Endothelial cell of umbilical vein (primary cell): Measurements from ENCODE around the gene SLC23A1. TPM values are rescaled to one million over a fixed set of nuclear protein-coding genes. Genes with fewer than 3 reads are reported as not detected.

Experiments used
- BruUV-seq: library from RNA; stranded (reverse); fragments of 400-500 nt; replicated peaks from 2 replicates; lab custom pipeline; 2021; lab: Mats Ljungman, UMichigan
- CTCF ChIA-PET: fragments of 300-600, 350-600 bp; sonication (Branson Sonifier 250); formaldehyde crosslinking; loops from one replicate; lab custom pipeline; 2021; ENCODE audit warnings: antibody characterized with exemption, inconsistent platforms; lab: Charles Lee
- POLR2A ChIA-PET: fragments of 300-600, 350-600 bp; sonication (Branson Sonifier 250); formaldehyde crosslinking; loops from one replicate; lab custom pipeline; 2021; ENCODE audit warnings: antibody characterized with exemption, inconsistent platforms; lab: Charles Lee
- DNase-seq: peaks from one replicate; pipeline ENCODE4 v3.0.0-alpha.2; 2011; ENCODE audit warnings: low read depth, low spot score
- FAIRE-seq: peaks from 2 replicates; lab custom pipeline; 2011; peaks lifted over from hg19 to GRCh38; lab: Jason Lieb, UNC
- H2AFZ ChIP-seq: 2 replicates; pipeline ENCODE4 v1.6.0; 2012; ENCODE audit warnings: low read depth, low read length, control low read depth, inconsistent platforms
- H3K27ac ChIP-seq: 2 replicates; pipeline ENCODE4 v1.5.1; 2011; ENCODE audit warnings: low read depth, mild to moderate bottlenecking, control low read depth, low read length, moderate library complexity; ENCODE audit not compliant: insufficient read depth
- H3K27me3 ChIP-seq, 2 experiments: 2 replicates each; pipeline versions ENCODE4 v1.6.0 to v1.6.1; 2011; ENCODE audit warnings: low read length in 2 of 2, mixed read lengths in 1 of 2; ENCODE audit not compliant: control insufficient read depth in 2 of 2, insufficient read depth in 2 of 2
- H3K36me3 ChIP-seq, 2 experiments: 2 replicates in 1 of 2; 3 replicates in 1 of 2; pipeline ENCODE4 v1.5.1; 2011; ENCODE audit warnings: low read length in 2 of 2, mild to moderate bottlenecking in 1 of 2, moderate library complexity in 1 of 2; ENCODE audit not compliant: control insufficient read depth in 2 of 2, insufficient read depth in 2 of 2; ENCODE audit errors: extremely low read depth in 1 of 2
- H3K4me1 ChIP-seq: 3 replicates; pipeline ENCODE4 v1.5.1; 2011; ENCODE audit warnings: mild to moderate bottlenecking, low read length; ENCODE audit not compliant: control insufficient read depth, insufficient read depth; ENCODE audit errors: extremely low read depth
- H3K4me2 ChIP-seq: 2 replicates; pipeline ENCODE4 v1.6.1; 2011; ENCODE audit warnings: low read length, control low read depth, mixed read lengths; ENCODE audit not compliant: insufficient read depth
- H3K4me3 ChIP-seq, 3 experiments: fragments of 200-600 bp in 1 of 3; sonication (generic), shearing (Covaris generic) in 1 of 3; replicated peaks in 1 of 3; 2 replicates each; pipeline ENCODE4 v1.5.1; 2011 to 2016; ENCODE audit warnings: control low read depth in 3 of 3, low read length in 3 of 3, mild to moderate bottlenecking in 2 of 3, inconsistent platforms in 1 of 3, low read depth in 1 of 3, moderate library complexity in 1 of 3; ENCODE audit not compliant: insufficient read depth in 1 of 3
- H3K79me2 ChIP-seq: 2 replicates; pipeline ENCODE4 v1.6.0; 2012; ENCODE audit warnings: low read length, inconsistent platforms; ENCODE audit not compliant: control insufficient read depth, insufficient read depth
- H3K9ac ChIP-seq: replicated peaks from 2 replicates; pipeline ENCODE3; 2011; ENCODE audit warnings: low read length, control low read depth; ENCODE audit not compliant: insufficient read depth; ENCODE audit errors: extremely low read depth
- H3K9me1 ChIP-seq: replicated peaks from 3 replicates; pipeline ENCODE4 v1.6.0; 2011; ENCODE audit warnings: mild to moderate bottlenecking, low read length; ENCODE audit not compliant: control insufficient read depth, insufficient read depth; ENCODE audit errors: extremely low read depth
- H3K9me3 ChIP-seq: replicated peaks from 2 replicates; pipeline ENCODE4 v1.5.1; 2012; ENCODE audit warnings: low read length, inconsistent platforms; ENCODE audit not compliant: control insufficient read depth, insufficient read depth
- H4K20me1 ChIP-seq: replicated peaks from 2 replicates; pipeline ENCODE3; 2011; ENCODE audit warnings: mild to moderate bottlenecking, low read length; ENCODE audit not compliant: control insufficient read depth, insufficient read depth; ENCODE audit errors: extremely low read depth
- EZH2 ChIP-seq: IDR thresholded peaks from 2 replicates; pipeline ENCODE4 v1.6.1; 2012; ENCODE audit warnings: borderline replicate concordance, low read depth, mild to moderate bottlenecking, moderate library complexity, low read length, inconsistent platforms; ENCODE audit not compliant: severe bottlenecking
- FOS ChIP-seq: IDR thresholded peaks from 2 replicates; pipeline ENCODE4 v1.6.1; 2011; ENCODE audit warnings: mild to moderate bottlenecking, low read length, moderate library complexity, borderline replicate concordance; ENCODE audit not compliant: insufficient read depth
- GATA2 ChIP-seq: IDR thresholded peaks from 2 replicates; pipeline ENCODE4 v1.7.0; 2011; ENCODE audit warnings: low read depth, mild to moderate bottlenecking, moderate library complexity, mixed read lengths, low read length; ENCODE audit not compliant: insufficient read length, insufficient read depth
- JUN ChIP-seq: IDR thresholded peaks from 2 replicates; pipeline ENCODE4 v1.6.1; 2011; ENCODE audit warnings: borderline replicate concordance, low read depth; ENCODE audit not compliant: insufficient read length, insufficient read depth
- MAX ChIP-seq: IDR thresholded peaks from 2 replicates; pipeline ENCODE4 v1.6.1; 2011; ENCODE audit not compliant: insufficient read depth, insufficient read length
- MYC ChIP-seq: IDR thresholded peaks from one replicate; pipeline ENCODE4 v1.6.1; 2011; ENCODE audit warnings: mild to moderate bottlenecking, low read depth, low read length
- POLR2A ChIP-seq: IDR thresholded peaks from 2 replicates; pipeline ENCODE4 v1.6.1; 2012; ENCODE audit warnings: low read depth, mild to moderate bottlenecking, control low read depth, low read length
- POLR2AphosphoS5 ChIP-seq: IDR thresholded peaks from 2 replicates; pipeline ENCODE4 v1.6.1; 2012; ENCODE audit warnings: low read depth, mild to moderate bottlenecking, control low read depth, low read length, moderate library complexity; ENCODE audit not compliant: insufficient read depth
- dilution Hi-C: fragments of 300-500 bp; cut with MboI; formaldehyde crosslinking; loops from one replicate; pipeline ENCODE4 v1.15.0; 2019; ENCODE audit warnings: low sequenced_read_pairs; ENCODE audit not compliant: extremely low pct_ligation_motif_present
- intact Hi-C: fragments of 100-400 bp; cut with micrococcal nuclease; formaldehyde crosslinking; loops from one replicate; pipeline ENCODE4 v1.10.0; 2022
- polyA plus RNA-seq, 4 experiments: library from polyadenylated mRNA; depleted of rRNA in 3 of 4; stranded (reverse) in 3 of 4; unstranded in 1 of 4; fragments of >200 nt; gene quantifications; 2 replicates each; pipeline versions ENCODE4 v1.2.1 to v1.2.3, GENCODE V29; 2011 to 2012; ENCODE audit warnings: missing spikeins in 1 of 4
- total RNA-seq: library from RNA; stranded (reverse); gene quantifications from 2 replicates; pipeline ENCODE4 v1.2.3, GENCODE V29; 2021
- TF ChIP-seq, protein P1 (sequence below), 2 donors: IDR thresholded peaks; 1 replicate in 1 of 2; 2 replicates in 1 of 2; pipeline ENCODE4 v1.5.1; 2011; ENCODE audit warnings: low read length in 2 of 2, mild to moderate bottlenecking in 2 of 2, moderate library complexity in 2 of 2, control low read depth in 1 of 2, inconsistent platforms in 1 of 2, low read depth in 1 of 2; ENCODE audit not compliant: insufficient read depth in 1 of 2; ENCODE audit errors: extremely low read depth in 1 of 2

Gene SLC23A1
- total and polyA plus RNA-seq, 2 donors (not counting 3 experiments of a cell fraction or from before 2014, with no cell fraction given), result not detected

DNA sequence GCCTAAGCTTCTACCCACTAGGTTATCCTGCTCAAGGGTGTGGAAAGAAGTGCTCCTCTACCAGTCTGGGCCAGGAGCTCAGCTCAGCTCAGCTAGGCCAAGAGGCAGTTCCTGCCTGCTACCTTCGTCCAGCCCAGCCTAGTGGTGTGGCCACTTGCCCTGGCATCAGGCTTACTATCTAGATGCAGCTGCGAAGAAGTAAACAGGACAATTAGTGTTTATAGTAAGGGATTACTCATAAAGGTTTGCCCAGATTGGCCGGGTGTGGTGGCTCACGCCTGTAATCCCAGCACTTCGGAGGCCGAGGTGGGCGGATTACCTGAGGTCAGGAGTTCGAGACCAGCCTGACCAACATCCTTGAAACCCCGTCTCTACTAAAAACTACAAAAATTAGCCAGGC is 33.6 kb upstream of the SLC23A1 start:
- Histone ChIP-seq H2AFZ (no peak overlapping the region), H3K27ac (no peak overlapping the region), H4K20me1 (no peaks in the 10 kb centered on the region), H3K9me1 (no peaks in the 10 kb centered on the region), H3K36me3 (peaks cover 12% of the 10 kb centered on the region in 2 experiments), H3K4me3 (no peak overlapping the region), H3K27me3 (no peaks in the 10 kb centered on the region), H3K9ac (no peak overlapping the region), H3K4me1 (peaks cover 25% of the 10 kb centered on the region), H3K79me2 (no peaks in the 10 kb centered on the region), H3K9me3 (no peaks in the 10 kb centered on the region), H3K4me2 (no peak overlapping the region)
- intact Hi-C loops, result no loop called here
- POLR2A ChIA-PET, result no interaction called here
- CTCF ChIA-PET, result no interaction called here
- FAIRE-seq (no peak), DNase-seq (no peak)
- TF ChIP-seq FOS (no peak), EZH2 (no peak), POLR2A (no peak)
- BruUV-seq, result no TSS peak
- dilution Hi-C loops, result loop anchor here (10.0 kb wide), 1 partner anchor 108 kb away; no protein-coding TSS in a partner anchor

GRCh38 chr5:139415869-139416268 is 32.8 kb upstream of the SLC23A1 start:
- Histone ChIP-seq H3K27me3 (no peaks in the 10 kb centered on the region), H3K4me3 (no peak overlapping the region), H3K4me1 (peaks cover 25% of the 10 kb centered on the region), H3K27ac (no peak overlapping the region), H3K79me2 (no peaks in the 10 kb centered on the region), H3K36me3 (peaks cover 10 to 12% of the 10 kb centered on the region in 2 experiments), H3K9ac (no peak overlapping the region), H3K4me2 (no peak overlapping the region), H3K9me3 (no peaks in the 10 kb centered on the region), H4K20me1 (no peaks in the 10 kb centered on the region), H3K9me1 (no peaks in the 10 kb centered on the region), H2AFZ (no peak overlapping the region)
- DNase-seq (no peak), FAIRE-seq (no peak)
- no TSS peak for BruUV-seq
- intact Hi-C loops (no loop called here), dilution Hi-C loops (loop anchor here (10.0 kb wide), 1 partner anchor 109 kb away; no protein-coding TSS in a partner anchor)
- ChIA-PET CTCF (interaction anchor here (1.2 to 1.7 kb wide), 2 partner anchors 9 kb away, joined by 3 to 4 read pairs; no protein-coding TSS in a partner anchor), POLR2A (no interaction called here)
- no peak for TF ChIP-seq MAX
- no peak for TF ChIP-seq MYC
- no peak for TF ChIP-seq POLR2A
- TF ChIP-seq, protein P1, sequence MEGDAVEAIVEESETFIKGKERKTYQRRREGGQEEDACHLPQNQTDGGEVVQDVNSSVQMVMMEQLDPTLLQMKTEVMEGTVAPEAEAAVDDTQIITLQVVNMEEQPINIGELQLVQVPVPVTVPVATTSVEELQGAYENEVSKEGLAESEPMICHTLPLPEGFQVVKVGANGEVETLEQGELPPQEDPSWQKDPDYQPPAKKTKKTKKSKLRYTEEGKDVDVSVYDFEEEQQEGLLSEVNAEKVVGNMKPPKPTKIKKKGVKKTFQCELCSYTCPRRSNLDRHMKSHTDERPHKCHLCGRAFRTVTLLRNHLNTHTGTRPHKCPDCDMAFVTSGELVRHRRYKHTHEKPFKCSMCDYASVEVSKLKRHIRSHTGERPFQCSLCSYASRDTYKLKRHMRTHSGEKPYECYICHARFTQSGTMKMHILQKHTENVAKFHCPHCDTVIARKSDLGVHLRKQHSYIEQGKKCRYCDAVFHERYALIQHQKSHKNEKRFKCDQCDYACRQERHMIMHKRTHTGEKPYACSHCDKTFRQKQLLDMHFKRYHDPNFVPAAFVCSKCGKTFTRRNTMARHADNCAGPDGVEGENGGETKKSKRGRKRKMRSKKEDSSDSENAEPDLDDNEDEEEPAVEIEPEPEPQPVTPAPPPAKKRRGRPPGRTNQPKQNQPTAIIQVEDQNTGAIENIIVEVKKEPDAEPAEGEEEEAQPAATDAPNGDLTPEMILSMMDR (IDR thresholded peaks at IDR 0.05; ENCODE audit: extremely low read depth in 1 of 2, insufficient read depth in 1 of 2, low read depth in 1 of 2, low read length in 2 of 2), result no peak
- no peak for TF ChIP-seq EZH2
- no peak for TF ChIP-seq GATA2
- TF ChIP-seq JUN, result no peak
- no peak for TF ChIP-seq FOS
- no peak for TF ChIP-seq POLR2AphosphoS5
